GM12878 (cell line): ENCODE data around the gene ATG10. TPM values are rescaled to one million over a fixed set of nuclear protein-coding genes. Genes with fewer than 3 reads are reported as not detected.

Experiments
- ATAC-seq: fragments of 200-7000 bp; cut with Tn5 transposase; 3 replicates; pipeline ENCODE4 v1.9.1; 2020; ENCODE audit warnings: mild to moderate bottlenecking, moderate library complexity
- BruUV-seq: library from RNA; stranded (reverse); fragments of 400-500 nt; replicated peaks from 2 replicates; lab custom pipeline; 2021; lab: Mats Ljungman, UMichigan
- CTCF ChIA-PET: fragments of 300-600 bp; sonication (Branson Sonifier 250); formaldehyde crosslinking; extraction: SDS; loops from one replicate; lab custom pipeline; 2021; ENCODE audit warnings: inconsistent platforms; lab: Yijun Ruan, JAX
- POLR2A ChIA-PET: fragments of 350-600 bp; formaldehyde crosslinking; extraction: SDS; loops from one replicate; lab custom pipeline; 2021; ENCODE audit warnings: inconsistent platforms; lab: Charles Lee
- RAD21 ChIA-PET: fragments of 300-600 bp; sonication (Branson Sonifier 250); formaldehyde crosslinking; loops from one replicate; lab custom pipeline; 2023; ENCODE audit warnings: antibody characterized with exemption; ENCODE audit not compliant: unreplicated experiment; lab: Charles Lee
- SMC1A ChIA-PET: fragments of 300-600 bp; sonication (Branson Sonifier 250); formaldehyde crosslinking; loops from one replicate; lab custom pipeline; 2023; ENCODE audit not compliant: unreplicated experiment, uncharacterized antibody; lab: Charles Lee
- DNase-seq: peaks from one replicate; pipeline ENCODE4 v3.0.0-alpha.2; 2011; ENCODE audit warnings: low read depth, low spot score
- FAIRE-seq: peaks from 3 replicates; lab custom pipeline; 2011; peaks lifted over from hg19 to GRCh38; lab: Jason Lieb, UNC
- H2AFZ ChIP-seq: 2 replicates; pipeline ENCODE4 v1.6.0; 2011; ENCODE audit warnings: low read depth, low read length, control low read depth; ENCODE audit not compliant: control insufficient read depth
- H3K27ac ChIP-seq: 2 replicates; pipeline ENCODE4 v1.5.1; 2011; ENCODE audit warnings: control low read depth; ENCODE audit not compliant: control insufficient read depth, insufficient read depth
- H3K27me3 ChIP-seq, 2 experiments: replicated peaks in 1 of 2; 2 replicates each; pipeline versions ENCODE4 v1.6.0 to v1.6.1; 2011; ENCODE audit warnings: low read length in 1 of 2; ENCODE audit not compliant: control insufficient read depth in 2 of 2, insufficient read depth in 2 of 2
- H3K36me3 ChIP-seq, 2 experiments: 2 replicates each; pipeline ENCODE4 v1.5.1; 2011; ENCODE audit warnings: low read length in 1 of 2; ENCODE audit not compliant: control insufficient read depth in 2 of 2, insufficient read depth in 2 of 2
- H3K4me1 ChIP-seq: 2 replicates; pipeline ENCODE4 v1.6.1; 2011; ENCODE audit warnings: mild to moderate bottlenecking, low read length, moderate library complexity, mixed read lengths; ENCODE audit not compliant: control insufficient read depth, insufficient read depth
- H3K4me2 ChIP-seq: 2 replicates; pipeline ENCODE4 v1.6.0; 2011; ENCODE audit warnings: control low read depth; ENCODE audit not compliant: control insufficient read depth, insufficient read depth
- H3K4me3 ChIP-seq: fragments of 200-600 bp; sonication (generic); 2 replicates; pipeline ENCODE4 v1.5.1; 2016
- H3K79me2 ChIP-seq: 2 replicates; pipeline ENCODE4 v1.6.0; 2011; ENCODE audit warnings: low read length; ENCODE audit not compliant: control insufficient read depth, insufficient read depth
- H3K9ac ChIP-seq: 2 replicates; pipeline ENCODE4 v1.8.0; 2011; ENCODE audit warnings: low read length, control low read depth, mixed read lengths; ENCODE audit not compliant: control insufficient read depth, insufficient read depth
- H3K9me3 ChIP-seq: replicated peaks from 3 replicates; pipeline ENCODE4 v1.5.1; 2011; ENCODE audit warnings: mild to moderate bottlenecking, low read length; ENCODE audit not compliant: control insufficient read depth, insufficient read depth
- H4K20me1 ChIP-seq: 2 replicates; pipeline ENCODE4 v1.6.0; 2011; ENCODE audit not compliant: control insufficient read depth, insufficient read depth
- CEBPZ ChIP-seq: fragments of 150-350 bp; IDR thresholded peaks from 2 replicates; pipeline ENCODE4 v1.6.1; 2016; ENCODE audit warnings: low read depth, low read length
- WGBS: methylation state at CpG from one replicate; pipeline ENCODE4 v1.1.6; 2016; ENCODE audit warnings: low lambda C conversion rate; ENCODE audit not compliant: insufficient replicate concordance, insufficient coverage; ENCODE audit errors: missing lambda C conversion rate; 5-methylcytosine and 5-hydroxymethylcytosine counted together
- in situ Hi-C: fragments of 300-500 bp; cut with MboI; formaldehyde crosslinking; loops from 9 replicates; pipeline ENCODE4 v1.14.3; 2018; ENCODE audit warnings: mixed read lengths
- intact Hi-C: fragments of 100-400 bp; cut with micrococcal nuclease; formaldehyde crosslinking; loops from one replicate; pipeline ENCODE4 v1.14.2; 2022; ENCODE audit not compliant: unreplicated experiment
- polyA plus RNA-seq, 11 experiments: library from polyadenylated mRNA; depleted of rRNA in 4 of 11; unstranded in 6 of 11; stranded (reverse) in 5 of 11; fragments of >200 nt; fragmentation: Nextera tagmentation in 4 of 11; fragmentation: Illumina TruSeq in 1 of 11; extraction: Ambion mirVana in 4 of 11; extraction: Trizol in 1 of 11; gene quantifications; 1 replicate in 1 of 11; 2 replicates in 10 of 11; pipeline versions ENCODE4 v1.2.1 to v1.2.3, GENCODE V29; 2011 to 2016; ENCODE audit warnings: inconsistent platforms in 2 of 11, missing spikeins in 2 of 11, low read depth in 1 of 11
- total RNA-seq, 4 experiments: library from RNA; depleted of rRNA in 3 of 4; stranded (reverse); fragments of >200 nt in 3 of 4; fragmentation: Illumina TruSeq in 1 of 4; extraction: Trizol in 1 of 4; gene quantifications; 2 replicates each; pipeline versions ENCODE4 v1.2.1 to v1.2.3, GENCODE V29; 2013 to 2021

ATG10 gene
- total and polyA plus RNA-seq, 10 of the 15 experiments (the other 5 are each of a cell fraction or from before 2014, with no cell fraction given), result 3.8 to 14.4 (median 6.5) TPM

GRCh38 chr5:82218374-82219156 lies 246.7 kb downstream of the ATG10 start:
- H2AFZ ChIP-seq, result no peak overlapping the region
- no peak for FAIRE-seq
- H4K20me1 ChIP-seq, result no peaks in the 10 kb centered on the region
- in situ Hi-C loops, result no loop called here
- H3K4me3 ChIP-seq, result no peak overlapping the region
- H3K27me3 ChIP-seq, result no peaks in the 10 kb centered on the region
- no peaks in the 10 kb centered on the region for H3K79me2 ChIP-seq
- WGBS, result 87% methylated on average over 7 of the region's 7 CpGs
- TF ChIP-seq CEBPZ, result no peak
- H3K36me3 ChIP-seq, result no peaks in the 10 kb centered on the region
- POLR2A ChIA-PET, result interaction anchor here (0.6 kb wide), 1 partner anchor 60 kb away, joined by 5 read pairs; the partner anchor contains the start of gene RPS23
- no TSS peak for BruUV-seq
- intact Hi-C loops, result no loop called here
- H3K4me2 ChIP-seq, result no peak overlapping the region
- H3K9ac ChIP-seq, result no peak overlapping the region
- CTCF ChIA-PET, result interaction anchor here (0.9 kb wide), 1 partner anchor 11 kb away, joined by 3 read pairs; no protein-coding TSS in a partner anchor
- no peak overlapping the region for H3K27ac ChIP-seq
- DNase-seq, result no peak
- RAD21 ChIA-PET, result interaction anchor here (1.1 to 2.3 kb wide), 2 partner anchors 44 to 53 kb away, joined by 4 to 7 read pairs; no protein-coding TSS in a partner anchor
- SMC1A ChIA-PET, result interaction anchor here (0.7 to 2.2 kb wide), 7 partner anchors 7 to 244 kb away, joined by 3 to 11 read pairs (median 4); no protein-coding TSS in a partner anchor
- no peaks in the 10 kb centered on the region for H3K4me1 ChIP-seq
- H3K9me3 ChIP-seq, result no peaks in the 10 kb centered on the region
- no peak for ATAC-seq
